HG03159 (cell line): ENCODE results near the gene MARK1.
"Not testable (repeated sequence)": the region's sequence is repeated elsewhere in the genome, so short reads cannot be mapped to it uniquely, and the experiment has no call there.

ENCODE experiments used
- ATAC-seq: cut with Tn5 transposase; IDR thresholded peaks from one replicate; pipeline ENCODE4 v1.9.1; 2021; ENCODE audit warnings: mild to moderate bottlenecking, moderate library complexity; ENCODE audit not compliant: unreplicated experiment

Gene MARK1

GRCh38 chr1:220605651-220606050, 77.7 kb downstream of the MARK1 start:
- ATAC-seq: not testable (repeated sequence)

DNA sequence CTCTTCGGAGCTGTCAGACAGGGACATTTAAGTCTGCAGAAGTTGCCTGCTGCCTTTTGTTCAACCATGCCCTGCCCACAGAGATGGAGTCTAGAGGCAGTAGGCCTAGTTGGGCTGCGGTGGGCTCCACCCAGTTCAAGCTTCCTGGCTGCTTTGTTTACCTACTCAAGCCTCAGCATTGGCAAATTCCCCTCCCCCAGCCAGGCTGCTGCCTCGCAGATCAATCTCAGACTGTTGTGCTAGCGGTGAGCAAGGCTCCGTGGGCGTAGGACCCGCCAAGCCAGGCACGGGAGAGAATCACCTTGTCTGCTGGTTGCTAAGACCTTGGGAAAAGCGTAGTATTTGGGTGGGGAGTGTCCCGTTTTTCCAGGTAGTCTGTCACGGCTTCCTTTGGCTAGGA, 83.2 kb downstream of the MARK1 start:
- ATAC-seq: not testable (repeated sequence)

DNA sequence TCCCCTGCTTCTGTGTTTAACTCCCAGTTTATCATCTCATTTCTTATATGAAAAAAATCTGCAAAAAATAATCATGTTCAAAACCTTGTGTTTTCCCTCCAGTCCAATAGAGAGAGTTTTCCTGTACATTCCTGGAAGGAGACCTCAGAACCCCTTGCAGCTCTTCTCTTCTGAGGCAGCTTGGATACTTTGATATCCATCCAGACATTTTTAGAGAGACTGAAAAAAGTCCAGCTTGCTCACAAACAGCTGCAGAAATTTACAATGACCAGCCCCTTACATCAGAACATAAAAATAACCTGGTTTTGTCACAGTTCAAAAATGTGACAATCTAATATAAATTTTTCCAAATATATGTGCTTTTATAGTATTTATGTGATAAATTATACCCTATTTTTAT, 88.9 kb downstream of the MARK1 start:
- no peak for ATAC-seq

- no peak for ATAC-seq
Measured at GRCh38 chr1:220628431-220628830, 100.5 kb downstream of the MARK1 start.

DNA sequence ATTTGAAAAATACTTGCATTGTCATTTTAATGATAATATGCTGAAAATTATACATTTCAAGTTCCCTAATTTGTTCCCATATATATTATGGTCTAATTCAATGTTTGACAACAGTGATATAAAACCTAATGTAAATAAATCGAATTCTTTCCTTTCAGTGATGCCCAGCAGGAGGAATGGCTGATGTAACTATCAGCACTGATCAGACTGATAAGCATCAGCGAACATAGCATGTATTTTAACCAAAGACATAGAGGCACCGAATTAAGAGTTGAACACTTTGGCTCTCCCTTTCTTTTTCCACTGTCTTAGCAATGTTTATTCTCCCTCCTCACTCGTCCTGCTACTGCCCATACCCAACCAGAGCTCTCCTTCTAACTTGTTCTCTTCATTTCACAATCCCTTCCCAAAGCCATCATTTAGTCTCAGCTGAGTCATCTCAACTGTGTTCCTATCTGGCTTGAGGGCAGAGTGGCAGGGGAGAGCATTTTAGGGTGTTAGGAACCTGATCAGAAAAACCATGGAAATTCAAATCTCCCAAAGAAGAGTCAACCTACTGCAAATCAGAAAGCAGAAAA, 103.4 kb downstream of the MARK1 start:
- ATAC-seq: no peak

DNA sequence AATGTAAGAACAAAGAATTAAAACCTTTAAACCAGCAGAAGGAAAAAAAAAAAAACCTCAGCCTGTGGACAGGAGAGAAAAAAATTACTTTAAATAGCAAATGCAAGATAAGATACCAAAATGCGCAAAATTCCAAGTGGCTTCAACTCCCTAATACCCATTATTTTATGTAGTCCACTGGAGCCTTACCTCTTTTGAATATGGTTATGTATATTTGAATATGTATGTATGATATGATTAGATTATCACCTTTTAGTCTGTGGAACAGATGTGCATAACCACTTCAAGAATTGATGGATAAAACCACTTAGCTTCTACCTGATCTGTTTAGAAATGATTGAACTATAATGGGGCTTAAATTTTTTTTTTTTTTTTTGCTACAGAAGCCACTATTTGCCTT, 109.8 kb downstream of the MARK1 start:
- no peak for ATAC-seq

DNA sequence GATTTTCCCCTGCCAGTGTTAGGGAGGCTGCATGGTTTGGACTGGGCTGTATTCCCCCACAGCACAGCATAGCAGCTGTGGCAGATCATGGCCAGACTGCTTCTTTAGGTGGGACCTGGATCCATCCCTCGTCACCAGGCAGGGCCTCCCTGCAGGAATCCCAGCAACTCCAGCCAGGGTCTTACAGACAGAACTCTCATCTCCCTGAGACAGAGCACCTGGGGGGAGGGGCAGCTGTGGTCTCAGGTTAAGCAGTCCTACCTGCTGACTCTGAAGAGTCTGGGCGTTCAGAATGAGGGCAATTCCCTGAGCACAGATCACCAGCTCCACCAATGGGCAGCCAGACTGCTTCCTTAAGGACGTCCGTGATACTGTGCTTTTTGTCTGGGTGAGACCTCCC, 114.3 kb downstream of the MARK1 start:
- ATAC-seq: no peak

- no peak for ATAC-seq
Measured at GRCh38 chr1:220652995-220653394, 125.1 kb downstream of the MARK1 start.

DNA sequence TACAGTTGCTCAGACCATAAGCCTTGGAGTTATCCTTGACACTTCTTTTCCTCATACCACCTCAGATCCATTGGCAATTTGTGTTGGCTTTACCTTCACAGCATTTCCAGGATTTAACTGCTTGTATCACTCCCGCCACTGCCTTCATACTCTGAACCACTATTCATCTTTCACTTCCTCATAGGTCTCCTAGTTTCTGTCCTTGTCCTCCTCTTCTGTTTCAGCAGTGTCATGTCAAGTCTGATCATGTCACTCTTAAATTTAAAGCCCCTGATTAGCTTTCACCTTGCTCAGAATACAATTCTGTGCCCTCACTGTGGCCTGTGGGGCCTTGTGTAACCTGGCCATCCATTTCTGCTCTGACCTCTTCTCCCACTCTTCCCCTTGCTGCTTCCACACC, 127.6 kb downstream of the MARK1 start:
- peak; percentile 97 for ATAC-seq

DNA sequence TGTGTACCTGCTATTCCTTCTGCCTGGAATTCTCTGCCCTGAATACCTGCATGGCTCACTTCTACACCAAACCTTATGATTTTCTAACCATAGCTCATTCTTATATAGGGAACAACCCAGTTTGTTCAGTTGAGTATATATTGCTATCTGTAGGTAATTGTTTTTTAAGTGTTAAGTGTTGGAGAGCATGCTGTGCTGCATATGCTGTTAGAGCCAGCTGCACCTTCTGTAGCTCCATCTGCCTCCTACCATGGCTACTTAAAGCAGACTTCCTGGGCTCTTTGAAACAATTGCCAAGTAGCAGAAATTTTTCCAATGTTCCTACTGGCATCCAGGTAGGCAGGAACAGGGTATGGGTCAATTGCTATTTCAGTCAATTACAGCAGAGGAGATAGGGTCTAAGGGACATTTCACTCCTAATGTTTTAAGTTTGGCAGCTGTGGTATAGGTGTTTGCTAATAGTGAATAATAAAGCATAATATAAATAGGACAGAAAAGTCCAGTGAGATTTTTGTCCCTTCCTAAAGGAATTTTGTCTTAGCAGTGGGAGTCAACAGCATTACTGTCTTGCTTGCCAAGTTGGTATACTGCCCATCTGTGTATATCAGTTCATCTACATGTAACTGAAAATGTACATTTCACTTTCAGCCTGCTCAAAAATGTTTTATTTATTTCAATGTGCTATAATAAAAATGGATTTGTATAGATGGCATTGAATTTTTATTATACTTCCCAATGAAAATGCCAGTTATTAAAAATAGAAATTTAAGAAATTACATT, 128.2 kb downstream of the MARK1 start:
- peak; percentile 28 for ATAC-seq

GRCh38 chr1:220666349-220666748, 138.4 kb downstream of the MARK1 start:
- no peak for ATAC-seq

DNA sequence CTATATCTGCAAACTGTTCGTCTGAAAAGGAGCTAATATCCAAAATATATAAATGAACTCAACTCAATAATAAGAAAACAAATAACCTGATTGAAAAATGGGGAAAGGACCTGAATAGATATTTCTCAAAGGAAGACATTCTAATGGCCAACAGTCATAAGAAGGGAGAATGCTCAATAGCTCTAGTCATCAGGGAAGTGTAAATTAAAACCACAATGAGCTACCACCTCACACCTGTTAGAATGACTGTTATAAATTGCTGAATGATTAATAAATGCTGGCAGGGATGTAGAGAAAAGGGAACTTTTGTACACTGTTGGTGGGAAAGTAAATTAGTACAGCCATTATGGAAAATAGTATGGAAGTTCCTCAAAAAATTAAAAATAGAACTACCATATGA, 141.1 kb downstream of the MARK1 start:
- ATAC-seq: no peak

GRCh38 chr1:220670365-220670764, 142.4 kb downstream of the MARK1 start:
- no peak for ATAC-seq

DNA sequence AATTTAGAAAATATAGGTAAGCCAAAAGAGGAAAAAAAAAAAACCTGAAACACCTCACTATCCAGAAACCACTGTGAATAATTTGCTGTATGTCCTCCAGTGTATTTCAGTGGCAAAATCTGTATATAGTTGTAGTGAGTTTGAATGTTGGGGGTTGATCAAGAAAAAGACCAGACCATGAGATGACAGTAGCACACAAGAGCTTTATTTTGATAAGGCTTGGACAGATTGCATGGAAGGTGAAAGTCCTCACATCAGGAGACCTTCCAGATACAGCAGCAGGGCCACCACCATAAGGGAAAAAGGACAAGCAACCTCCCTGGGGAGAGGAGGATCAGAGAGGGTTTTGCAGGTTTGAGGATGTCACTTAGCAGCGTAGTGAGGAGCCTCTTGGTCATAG, 146.0 kb downstream of the MARK1 start:
- no peak for ATAC-seq

DNA sequence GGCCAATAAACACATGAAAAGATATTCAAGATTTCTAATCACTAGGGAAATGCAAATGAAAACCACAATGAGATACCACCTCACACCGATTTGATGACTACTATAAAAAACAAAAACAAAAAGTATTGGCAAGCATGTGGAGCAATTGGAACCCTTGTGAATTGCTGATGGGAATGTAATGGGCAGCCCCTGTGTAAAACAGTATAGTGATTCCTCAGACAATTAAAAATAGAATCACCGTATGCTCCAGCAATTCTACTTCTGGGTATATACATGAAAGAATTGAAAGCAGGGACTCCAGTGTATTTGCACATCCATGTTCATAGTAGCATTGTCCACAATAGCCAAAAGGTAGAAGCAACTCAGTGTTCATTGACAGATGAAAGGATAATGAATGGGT, 149.3 kb downstream of the MARK1 start:
- ATAC-seq: no peak

- ATAC-seq: peak; percentile 97
Measured at GRCh38 chr1:220680085-220680687, 152.2 kb downstream of the MARK1 start.

DNA sequence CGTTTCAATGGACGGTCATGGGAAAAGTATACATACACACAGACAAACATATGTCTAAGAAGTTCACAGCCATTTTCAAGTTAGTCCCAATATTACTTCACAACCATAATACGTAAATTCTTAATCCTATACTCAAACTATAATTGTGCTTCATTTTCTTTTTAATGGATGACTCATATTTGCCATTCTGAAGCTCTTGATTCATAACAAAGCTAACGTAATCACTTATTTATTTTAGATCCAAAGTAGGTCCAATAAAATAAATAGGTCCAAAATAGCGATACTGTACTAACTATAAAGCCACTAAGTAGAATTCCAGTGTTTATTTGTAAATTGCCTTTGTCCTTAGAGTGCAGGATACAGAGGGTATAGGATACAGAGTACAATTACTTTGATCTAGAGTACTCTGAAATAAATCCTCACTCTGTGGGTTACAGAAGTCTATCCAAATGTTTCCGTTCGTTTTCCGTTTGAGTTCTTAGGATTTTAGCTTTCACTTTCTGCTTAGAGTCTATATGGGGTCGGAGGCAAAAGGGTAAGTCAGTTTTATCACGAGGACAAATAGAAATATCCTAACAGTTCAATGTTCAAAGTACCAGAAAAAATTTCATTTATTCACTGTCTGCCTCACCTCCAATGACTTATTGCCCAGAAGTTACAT, 153.4 kb downstream of the MARK1 start:
- no peak for ATAC-seq

GRCh38 chr1:220682901-220683576, 155.1 kb downstream of the MARK1 start:
- no peak for ATAC-seq

DNA sequence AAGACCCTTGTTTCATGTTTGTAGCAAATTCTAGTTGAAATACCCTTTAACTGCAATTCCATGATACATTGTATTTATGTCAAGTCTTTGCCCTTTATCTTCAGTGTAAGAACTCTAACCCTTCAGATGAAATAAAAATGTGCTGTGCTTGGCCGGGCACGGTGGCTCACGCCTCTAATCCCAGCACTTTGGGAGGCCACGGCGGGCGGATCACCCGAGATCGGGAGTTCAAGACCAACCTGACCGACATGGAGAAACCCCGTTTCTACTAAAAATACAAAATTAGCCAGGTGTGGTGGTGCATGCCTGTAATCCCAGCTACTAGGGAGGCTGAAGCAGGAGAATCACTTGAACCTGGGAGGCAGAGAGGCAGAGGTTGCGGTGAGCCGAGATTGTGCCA, 155.8 kb downstream of the MARK1 start:
- ATAC-seq: not testable (repeated sequence)

DNA sequence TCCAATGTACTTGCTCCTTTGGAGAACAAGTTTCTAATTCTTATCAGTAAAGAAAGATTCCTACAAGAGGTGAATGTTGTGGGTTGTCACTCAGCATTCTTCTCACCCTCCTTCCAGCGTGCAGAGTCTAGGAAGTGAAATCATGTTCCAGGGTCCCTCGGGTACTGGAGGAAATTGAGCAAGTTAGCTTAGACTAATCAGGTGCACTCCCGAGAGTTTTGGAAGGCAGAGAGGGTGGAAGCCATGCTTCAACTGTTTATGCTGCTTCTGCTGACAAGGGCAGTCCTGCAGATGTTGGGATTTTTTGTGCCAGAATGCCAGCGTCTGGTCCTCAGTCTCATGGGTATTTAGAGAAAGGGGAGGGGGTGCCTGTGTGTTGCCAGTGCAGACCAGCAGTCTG, 157.0 kb downstream of the MARK1 start:
- no peak for ATAC-seq

DNA sequence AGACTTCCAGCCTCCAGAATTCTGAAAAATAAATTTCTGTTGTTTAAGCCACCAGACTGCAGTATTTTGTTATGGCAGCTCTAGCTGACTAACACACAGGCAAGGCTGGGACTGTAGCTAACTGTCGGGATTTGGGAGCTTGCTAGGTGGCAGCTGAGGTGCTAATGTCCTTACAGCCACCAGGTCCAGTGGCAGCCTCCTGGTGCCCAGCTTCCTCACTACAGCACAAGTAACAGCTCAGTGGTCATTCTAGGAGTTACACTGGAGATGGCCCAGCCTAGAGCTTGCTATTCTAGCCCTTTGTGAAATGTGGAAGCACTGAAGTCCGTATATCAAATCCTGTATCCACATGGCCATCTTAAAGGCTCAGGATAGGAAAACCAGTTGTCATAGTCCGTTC, 157.9 kb downstream of the MARK1 start:
- ATAC-seq: no peak
